ENCODE results near the gene PTPRG.

DNA sequence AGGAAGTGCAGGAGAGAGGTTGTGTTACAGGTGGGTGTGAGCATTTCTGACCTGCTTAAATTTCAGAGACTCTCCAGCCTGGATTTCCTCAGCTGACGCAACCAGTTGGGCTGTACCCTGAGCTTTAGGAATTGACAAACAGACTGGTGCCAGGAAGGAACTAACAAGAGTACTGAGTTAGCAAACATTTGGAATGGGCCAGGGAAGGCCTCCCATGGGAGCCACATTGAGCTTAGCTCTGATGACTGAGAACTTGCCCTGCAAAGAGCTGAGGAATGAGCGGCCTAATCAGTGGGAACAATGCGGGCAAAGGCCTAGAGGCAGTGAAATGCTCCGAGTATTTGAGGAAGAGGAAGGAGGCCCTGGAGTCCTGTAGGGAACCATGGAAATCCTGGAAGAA is 557.8 kb downstream of the PTPRG start:
- TF ChIP-seq, protein P1, sequence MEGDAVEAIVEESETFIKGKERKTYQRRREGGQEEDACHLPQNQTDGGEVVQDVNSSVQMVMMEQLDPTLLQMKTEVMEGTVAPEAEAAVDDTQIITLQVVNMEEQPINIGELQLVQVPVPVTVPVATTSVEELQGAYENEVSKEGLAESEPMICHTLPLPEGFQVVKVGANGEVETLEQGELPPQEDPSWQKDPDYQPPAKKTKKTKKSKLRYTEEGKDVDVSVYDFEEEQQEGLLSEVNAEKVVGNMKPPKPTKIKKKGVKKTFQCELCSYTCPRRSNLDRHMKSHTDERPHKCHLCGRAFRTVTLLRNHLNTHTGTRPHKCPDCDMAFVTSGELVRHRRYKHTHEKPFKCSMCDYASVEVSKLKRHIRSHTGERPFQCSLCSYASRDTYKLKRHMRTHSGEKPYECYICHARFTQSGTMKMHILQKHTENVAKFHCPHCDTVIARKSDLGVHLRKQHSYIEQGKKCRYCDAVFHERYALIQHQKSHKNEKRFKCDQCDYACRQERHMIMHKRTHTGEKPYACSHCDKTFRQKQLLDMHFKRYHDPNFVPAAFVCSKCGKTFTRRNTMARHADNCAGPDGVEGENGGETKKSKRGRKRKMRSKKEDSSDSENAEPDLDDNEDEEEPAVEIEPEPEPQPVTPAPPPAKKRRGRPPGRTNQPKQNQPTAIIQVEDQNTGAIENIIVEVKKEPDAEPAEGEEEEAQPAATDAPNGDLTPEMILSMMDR (conservative IDR thresholded peaks at IDR 0.05; ENCODE audit: low read length), result no peak
- TF ChIP-seq EZH2phosphoT487 (IDR thresholded peaks at IDR 0.05; ENCODE audit: borderline replicate concordance, low read depth, low read length), result no peak
